Tibial nerve (tissue), 4 donors: ENCODE measurements around the gene CYP24A1. TPM values are rescaled to one million over a fixed set of nuclear protein-coding genes. Genes with fewer than 3 reads are reported as not detected.

Experiments used
- DNase-seq, 2 donors: peaks; one replicate each; pipeline ENCODE4 v3.0.0-alpha.2; 2019; ENCODE audit warnings: low spot score in 2 of 2
- H3K27ac ChIP-seq, 4 donors: fragments of 200-600 bp; sonication (generic) in 3 of 4; one replicate each; pipeline ENCODE4 v1.5.1; 2017 to 2019; ENCODE audit warnings: mild to moderate bottlenecking in 1 of 4
- H3K27me3 ChIP-seq, 2 donors: fragments of 200-600 bp; sonication (generic) in 1 of 2; one replicate each; pipeline versions ENCODE4 v1.5.1 to v1.6.0; 2017 to 2019
- H3K36me3 ChIP-seq, 3 donors: fragments of 200-600 bp; sonication (generic); one replicate each; pipeline ENCODE4 v1.5.1; 2018 to 2019
- H3K4me1 ChIP-seq, 4 donors: fragments of 200-600 bp; sonication (generic) in 3 of 4; one replicate each; pipeline ENCODE4 v1.5.1; 2017 to 2019
- H3K4me3 ChIP-seq, 4 donors: fragments of 200-600 bp; sonication (generic) in 3 of 4; one replicate each; pipeline ENCODE4 v1.5.1; 2017 to 2019; ENCODE audit warnings: mild to moderate bottlenecking in 1 of 4, moderate library complexity in 1 of 4
- H3K9me3 ChIP-seq, 4 donors: fragments of 200-600 bp; sonication (generic) in 3 of 4; one replicate each; pipeline ENCODE4 v1.5.1; 2017 to 2019
- EP300 ChIP-seq, 2 donors: sonication (generic); formaldehyde crosslinking; IDR thresholded peaks; one replicate each; pipeline ENCODE4 v1.6.1; 2017; ENCODE audit warnings: antibody characterized with exemption in 2 of 2, mild to moderate bottlenecking in 1 of 2
- POLR2A ChIP-seq, 2 donors: fragments of 450-650 bp; IDR thresholded peaks; one replicate each; pipeline ENCODE4 v1.6.1; 2017; ENCODE audit warnings: antibody characterized with exemption in 2 of 2, mild to moderate bottlenecking in 2 of 2, moderate library complexity in 2 of 2
- WGBS, 2 donors: methylation state at CpG; one replicate each; pipeline ENCODE4 v1.1.5; 2018; 5-methylcytosine and 5-hydroxymethylcytosine counted together
- total RNA-seq, 4 donors: library from RNA; depleted of rRNA; stranded (reverse); fragments of >200 nt; gene quantifications; one replicate each; pipeline ENCODE4 v1.1.0, GENCODE V29; 2016
- TF ChIP-seq, protein P1 (sequence below), 5 experiments: fragments of 200-600 bp in 3 of 5; fragments of 450-650 bp in 2 of 5; sonication (generic) in 3 of 5; IDR thresholded peaks; one replicate each; pipeline ENCODE4 v1.5.1; 2016 to 2019; ENCODE audit warnings: antibody characterized with exemption in 5 of 5, mild to moderate bottlenecking in 3 of 5, moderate library complexity in 2 of 5

The CYP24A1 gene
- not detected for total RNA-seq

DNA sequence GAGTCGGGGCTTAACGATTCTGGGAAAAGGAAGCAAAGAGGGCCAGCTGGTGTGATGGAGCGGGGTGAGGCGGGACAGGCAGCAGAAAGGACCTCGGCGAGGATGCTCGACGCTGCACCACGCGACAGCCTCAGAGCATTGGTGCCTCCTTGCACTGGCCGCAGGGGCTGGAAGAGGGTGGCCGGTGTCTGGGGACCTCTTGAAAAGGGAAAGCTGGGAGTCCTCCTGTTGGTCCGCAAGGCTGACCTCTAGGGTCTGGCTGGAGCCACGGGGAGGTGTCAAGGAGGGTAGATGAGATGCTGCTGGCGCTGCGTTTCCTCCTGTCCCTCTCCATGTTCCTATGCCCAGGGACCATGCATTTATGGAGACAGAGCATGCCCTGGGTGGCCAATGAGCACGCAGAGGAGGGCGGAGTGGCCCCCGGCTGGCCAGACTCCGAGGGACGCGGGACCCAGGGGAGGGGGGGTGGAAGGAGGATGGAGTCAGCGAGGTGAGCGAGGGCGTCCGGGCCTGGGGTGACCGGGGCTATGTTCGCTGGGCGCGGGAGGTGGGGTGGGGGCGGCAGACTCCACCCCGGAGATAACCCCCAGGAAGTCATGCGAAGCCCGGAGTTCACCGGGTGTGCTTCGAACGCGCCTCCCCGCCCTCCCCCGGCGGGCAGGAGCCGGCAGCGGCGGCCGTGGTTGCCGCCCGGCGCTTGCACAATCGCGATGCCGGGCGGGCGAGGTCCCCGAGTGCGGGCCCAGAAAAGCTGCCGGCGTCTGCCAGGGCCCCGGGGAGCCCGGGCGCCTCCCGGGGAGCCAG is at the start of gene CYP24A1:
CYP24A1 (minus strand) TSS at position 334 of the 804 bp plus-strand sequence. CDS start 407 bp downstream, outside the sequence.
- 2% methylated on average over 53 to 58 of the region's 61 CpGs for WGBS, 2 donors
- no peak for DNase-seq
- peak within 1 kb of the TSS in 1 of 4 donors; percentile 23 for H3K4me3 ChIP-seq

DNA sequence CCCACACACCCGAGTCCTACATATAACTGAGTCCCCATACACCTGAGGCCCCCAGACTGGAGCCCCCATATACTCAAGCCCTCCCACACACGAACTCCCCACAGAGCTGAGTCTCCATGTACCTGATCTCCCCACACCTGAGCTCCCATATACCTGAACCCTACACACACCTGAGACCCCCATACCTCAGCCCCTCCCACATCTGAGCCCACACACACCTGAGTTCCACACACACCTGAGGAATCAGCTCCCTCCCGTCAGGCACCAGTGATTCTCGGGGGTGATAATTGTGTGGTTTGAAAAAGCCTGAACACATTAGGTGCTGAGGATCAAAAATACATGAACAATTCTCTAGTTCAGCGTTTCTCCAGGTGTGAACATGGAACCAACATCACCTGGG is 49.5 kb upstream of the CYP24A1 start:
- TF ChIP-seq EP300 (IDR thresholded peaks at IDR 0.05) (no peak), POLR2A (IDR thresholded peaks at IDR 0.05) (no peak)
- TF ChIP-seq, protein P1, sequence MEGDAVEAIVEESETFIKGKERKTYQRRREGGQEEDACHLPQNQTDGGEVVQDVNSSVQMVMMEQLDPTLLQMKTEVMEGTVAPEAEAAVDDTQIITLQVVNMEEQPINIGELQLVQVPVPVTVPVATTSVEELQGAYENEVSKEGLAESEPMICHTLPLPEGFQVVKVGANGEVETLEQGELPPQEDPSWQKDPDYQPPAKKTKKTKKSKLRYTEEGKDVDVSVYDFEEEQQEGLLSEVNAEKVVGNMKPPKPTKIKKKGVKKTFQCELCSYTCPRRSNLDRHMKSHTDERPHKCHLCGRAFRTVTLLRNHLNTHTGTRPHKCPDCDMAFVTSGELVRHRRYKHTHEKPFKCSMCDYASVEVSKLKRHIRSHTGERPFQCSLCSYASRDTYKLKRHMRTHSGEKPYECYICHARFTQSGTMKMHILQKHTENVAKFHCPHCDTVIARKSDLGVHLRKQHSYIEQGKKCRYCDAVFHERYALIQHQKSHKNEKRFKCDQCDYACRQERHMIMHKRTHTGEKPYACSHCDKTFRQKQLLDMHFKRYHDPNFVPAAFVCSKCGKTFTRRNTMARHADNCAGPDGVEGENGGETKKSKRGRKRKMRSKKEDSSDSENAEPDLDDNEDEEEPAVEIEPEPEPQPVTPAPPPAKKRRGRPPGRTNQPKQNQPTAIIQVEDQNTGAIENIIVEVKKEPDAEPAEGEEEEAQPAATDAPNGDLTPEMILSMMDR (IDR thresholded peaks at IDR 0.05) = no peak
- DNase-seq = no peak
- no peak overlapping the region for H3K27ac ChIP-seq
- H3K4me3 ChIP-seq = no peak overlapping the region
- no peaks in the 10 kb centered on the region for H3K9me3 ChIP-seq
- H3K36me3 ChIP-seq = peaks cover 0 to 6% (median 0%) of the 10 kb centered on the region in 3 donors
- H3K4me1 ChIP-seq = peaks cover 0 to 24% (median 3%) of the 10 kb centered on the region in 4 donors
- H3K27me3 ChIP-seq = no peaks in the 10 kb centered on the region
- WGBS, 2 donors = 76 to 90% methylated on average over 5 of the region's 5 CpGs

More for the DNA sequence above, at the start of gene CYP24A1:
- H3K27ac ChIP-seq = no peak within 1 kb of the TSS
- TF ChIP-seq, protein P1 (IDR thresholded peaks at IDR 0.05) = no peak
- TF ChIP-seq EP300 (IDR thresholded peaks at IDR 0.05) (no peak), POLR2A (IDR thresholded peaks at IDR 0.05) (no peak)
- peaks cover 0 to 79% of the 10 kb centered on the region in 2 donors for H3K27me3 ChIP-seq
- no peaks in the 10 kb centered on the region for H3K36me3 ChIP-seq
- H3K4me1 ChIP-seq = peaks cover 0 to 24% (median 7%) of the 10 kb centered on the region in 4 donors
- H3K9me3 ChIP-seq = no peaks in the 10 kb centered on the region

DNA sequence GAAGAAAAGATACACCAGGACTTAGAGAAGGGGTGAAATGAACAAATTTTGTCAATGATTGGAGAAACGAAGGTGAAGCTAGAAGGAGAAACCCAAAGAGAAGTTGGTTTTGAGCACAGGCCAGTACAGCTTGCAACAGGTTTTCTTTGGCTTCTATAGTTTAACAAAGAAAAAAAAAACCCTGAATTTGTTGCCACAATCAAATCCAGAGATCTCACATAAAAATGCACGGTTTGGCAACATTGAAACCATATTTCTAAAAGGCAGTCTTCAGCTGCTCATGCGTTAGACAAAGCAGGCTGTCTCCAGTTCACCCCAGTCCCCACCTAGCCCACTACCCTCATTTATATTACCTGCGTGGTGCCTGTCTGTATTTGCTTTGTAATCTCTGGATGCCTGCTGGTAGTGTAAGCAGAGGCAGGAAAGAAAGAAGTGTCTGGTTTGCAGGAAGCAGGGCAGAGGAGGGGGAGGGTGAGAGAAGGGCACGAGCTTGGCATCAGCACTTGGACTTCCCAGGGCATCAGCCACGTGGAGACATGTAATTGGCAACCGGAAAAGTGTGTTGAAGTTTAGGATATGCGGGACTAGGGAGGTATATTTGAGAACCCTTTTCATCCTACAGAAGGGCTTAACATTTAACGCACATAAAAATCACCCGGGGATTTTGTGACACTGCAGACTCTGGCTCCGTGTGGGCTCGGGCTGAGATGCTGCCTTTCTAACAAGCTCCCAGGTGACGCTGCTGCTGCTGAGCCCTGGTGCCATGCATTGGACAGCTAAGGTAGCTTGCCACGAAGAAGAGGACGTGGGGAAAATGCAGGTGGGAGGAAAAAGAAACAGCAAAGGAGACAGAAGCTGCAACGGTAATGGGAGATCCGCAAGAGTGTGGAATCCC is 48.5 kb upstream of the CYP24A1 start:
- no peaks in the 10 kb centered on the region for H3K27me3 ChIP-seq
- no peaks in the 10 kb centered on the region for H3K9me3 ChIP-seq
- no peak overlapping the region for H3K4me3 ChIP-seq
- no peak for DNase-seq
- peaks cover 0 to 11% (median 1%) of the 10 kb centered on the region in 3 donors for H3K36me3 ChIP-seq
- H3K4me1 ChIP-seq = peaks cover 0 to 26% (median 3%) of the 10 kb centered on the region in 4 donors
- 55 to 56% methylated on average over 17 of the region's 17 CpGs for WGBS, 2 donors
- TF ChIP-seq, protein P1 (IDR thresholded peaks at IDR 0.05) = no peak
- no peak for TF ChIP-seq POLR2A (IDR thresholded peaks at IDR 0.05)
- no peak for TF ChIP-seq EP300 (IDR thresholded peaks at IDR 0.05)
- no peak overlapping the region for H3K27ac ChIP-seq

DNA sequence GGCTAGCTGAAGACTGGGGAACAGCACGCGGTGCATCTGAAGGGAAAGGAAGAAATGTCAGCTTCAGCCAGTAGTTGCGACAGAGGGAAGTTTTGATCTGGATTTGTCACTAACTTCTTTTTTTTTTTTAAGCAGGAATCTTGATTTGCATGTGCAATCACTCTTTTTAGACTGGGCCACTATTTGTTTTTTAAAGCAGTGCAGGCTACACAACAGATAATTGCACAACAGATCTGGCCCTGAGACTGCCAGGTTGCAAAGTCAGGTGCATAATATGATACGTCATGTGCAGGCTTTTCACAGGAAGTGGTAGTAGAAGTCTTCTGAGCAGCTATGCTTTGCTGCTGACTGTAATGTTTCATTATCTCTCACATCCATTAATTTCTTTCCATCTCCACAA is 47.6 kb upstream of the CYP24A1 start:
- Histone ChIP-seq H3K4me1 (peaks cover 0 to 26% (median 3%) of the 10 kb centered on the region in 4 donors), H3K36me3 (peaks cover 0 to 20% (median 5%) of the 10 kb centered on the region in 3 donors), H3K4me3 (no peak overlapping the region), H3K27me3 (no peaks in the 10 kb centered on the region), H3K27ac (no peak overlapping the region), H3K9me3 (no peaks in the 10 kb centered on the region)
- 81% methylated on average over 4 of the region's 4 CpGs for WGBS, 2 donors
- DNase-seq = no peak
- TF ChIP-seq, protein P1 (IDR thresholded peaks at IDR 0.05) = no peak
- TF ChIP-seq POLR2A (IDR thresholded peaks at IDR 0.05) = no peak
- no peak for TF ChIP-seq EP300 (IDR thresholded peaks at IDR 0.05)
